ENCODE measurements around the gene THSD4.
"Not testable (repeated sequence)": the region's sequence is repeated elsewhere in the genome, so short reads cannot be mapped to it uniquely, and the experiment has no call there.

The THSD4 gene

DNA sequence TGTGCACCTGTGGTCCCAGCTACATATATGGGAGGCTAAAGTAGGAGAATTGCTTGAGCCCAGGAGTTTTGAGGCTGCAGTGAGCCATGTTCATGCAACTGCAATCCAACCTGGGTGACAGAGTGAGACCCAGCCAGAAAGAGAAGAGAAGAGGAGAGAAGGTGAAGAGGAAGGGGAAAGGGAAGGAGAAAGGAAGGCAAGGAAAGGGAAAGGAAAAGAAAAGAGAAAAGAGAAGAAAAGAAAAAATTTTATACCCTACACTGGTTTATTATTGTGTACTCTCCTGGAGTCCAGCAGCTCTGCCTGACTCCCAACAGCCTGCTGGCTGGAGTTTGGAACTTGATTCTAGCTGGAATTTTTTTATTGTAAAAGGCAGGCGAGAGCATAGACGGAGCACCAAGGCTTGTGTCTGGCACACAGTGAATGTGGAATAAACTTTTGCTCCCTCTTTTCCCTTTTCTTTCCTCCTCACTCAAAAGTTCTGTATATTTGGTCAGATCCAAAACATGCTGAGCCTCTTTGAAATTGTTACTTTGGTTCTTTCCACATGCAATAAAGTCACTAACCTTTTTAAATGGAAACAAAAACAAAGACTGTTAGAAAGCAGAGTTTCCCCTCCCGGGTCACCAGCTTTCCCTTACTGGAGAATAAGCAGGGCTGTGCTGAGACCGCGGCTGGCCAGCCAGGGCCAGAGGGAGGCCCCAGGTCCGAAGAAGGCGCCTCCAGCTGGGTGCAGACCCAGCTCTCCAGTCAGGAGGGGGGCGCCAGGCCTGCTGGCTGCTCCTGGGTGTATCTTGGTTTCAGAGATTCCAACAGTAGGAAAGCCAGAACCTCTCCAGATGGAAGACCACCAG, 9.9 kb downstream of the THSD4 start:
- DNase-seq (ENCODE audit: low read depth) = no peak

DNA sequence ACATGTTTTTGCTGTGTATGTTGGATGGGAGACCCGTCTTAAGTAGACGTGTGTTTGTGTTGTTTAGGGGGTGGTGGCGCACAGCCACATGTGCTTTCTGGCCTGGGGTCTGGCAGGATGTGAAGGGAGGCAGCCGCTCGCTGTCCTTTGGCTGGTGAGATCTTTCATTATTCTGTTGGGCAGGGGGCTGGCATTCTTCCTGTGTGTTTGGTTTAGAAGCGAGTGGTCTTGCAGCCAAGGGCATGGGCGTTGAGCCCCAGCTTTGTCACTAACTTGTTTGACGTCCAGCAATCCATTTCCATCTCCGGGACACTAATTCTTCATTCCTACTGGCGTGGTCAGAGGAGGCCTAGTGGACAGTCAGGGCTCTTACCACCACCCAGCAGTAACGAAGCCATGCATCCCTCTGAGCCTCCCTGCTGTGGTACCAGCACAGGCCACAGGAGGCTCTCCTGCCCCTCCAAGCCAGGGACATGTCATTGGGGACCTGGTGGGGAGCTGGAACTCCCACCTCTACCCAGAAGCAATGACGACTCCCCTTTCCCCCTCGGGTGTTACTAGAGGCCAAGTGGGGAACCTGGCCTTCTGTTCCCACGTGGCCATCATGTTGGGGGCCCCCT, 10.7 kb downstream of the THSD4 start:
- DNase-seq (ENCODE audit: low read depth) = no peak

DNA sequence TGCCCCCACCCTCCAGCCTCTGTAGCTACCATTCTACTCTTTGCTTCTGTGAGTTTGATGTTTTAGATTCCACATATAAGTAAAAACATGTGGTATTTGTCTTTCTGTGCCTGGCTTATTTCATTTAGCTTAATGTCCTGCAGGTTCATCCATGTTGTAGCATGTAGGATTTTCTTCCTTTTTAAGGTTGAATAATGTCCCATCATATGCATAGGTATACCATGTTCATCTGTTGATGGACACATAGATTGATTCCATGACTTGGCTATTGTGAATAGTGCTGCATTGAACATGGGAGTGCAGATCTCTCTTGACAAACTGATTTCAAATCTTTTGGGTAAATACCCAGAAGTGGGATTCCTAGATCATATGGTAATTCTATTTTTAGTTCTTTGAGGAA, 11.8 kb downstream of the THSD4 start:
- no peak for DNase-seq (ENCODE audit: low read depth)

DNA sequence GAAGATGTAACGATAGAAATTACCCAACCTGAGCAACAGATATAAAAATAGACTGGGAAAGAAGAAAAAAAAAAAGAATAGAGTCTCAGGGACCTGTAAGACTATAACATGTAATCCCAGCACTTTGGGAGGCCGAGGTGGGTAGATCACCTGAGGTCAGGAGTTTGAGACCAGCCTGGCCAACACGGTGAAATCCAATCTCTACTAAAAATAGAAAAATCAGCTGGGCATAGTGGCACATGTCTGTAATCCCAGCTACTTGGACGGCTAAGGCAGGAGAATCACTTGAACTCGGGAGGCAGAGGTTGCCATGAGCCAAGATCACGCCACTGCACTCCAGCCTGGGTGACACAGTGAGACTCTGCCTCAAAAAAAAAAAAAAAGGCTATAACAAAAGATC, 12.9 kb downstream of the THSD4 start:
- DNase-seq (ENCODE audit: low read depth) = not testable (repeated sequence)

DNA sequence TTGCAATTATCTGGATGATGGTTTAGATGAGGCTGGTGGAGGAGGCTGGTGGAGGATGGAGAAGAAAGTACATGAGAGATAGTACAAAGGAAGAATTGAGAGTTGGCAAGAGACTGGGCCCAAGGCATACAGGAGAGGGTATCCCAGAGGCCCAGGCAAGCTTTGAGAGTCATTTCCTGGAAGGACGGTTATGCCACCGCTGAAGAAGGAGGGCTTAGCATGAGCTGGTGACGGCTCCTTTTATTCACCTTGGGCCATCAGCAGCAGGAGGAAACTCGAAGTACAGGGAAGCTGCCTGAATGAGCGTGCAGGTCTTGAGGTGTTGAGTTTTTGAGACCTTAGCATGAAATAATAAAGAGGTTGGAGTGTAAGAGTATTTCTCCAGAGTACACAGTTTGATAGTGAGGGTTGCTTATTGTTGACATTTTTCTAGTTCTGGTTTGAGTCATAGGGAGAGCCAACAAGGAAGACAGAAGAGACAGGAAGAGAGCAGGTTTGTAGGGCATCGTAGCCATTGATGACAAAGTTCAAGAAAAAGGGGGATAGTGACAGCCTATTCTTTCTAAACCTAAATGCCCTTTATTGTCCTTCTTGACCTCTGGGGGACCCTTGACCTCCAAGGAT, 13.8 kb downstream of the THSD4 start:
- no peak for DNase-seq (ENCODE audit: low read depth)

DNA sequence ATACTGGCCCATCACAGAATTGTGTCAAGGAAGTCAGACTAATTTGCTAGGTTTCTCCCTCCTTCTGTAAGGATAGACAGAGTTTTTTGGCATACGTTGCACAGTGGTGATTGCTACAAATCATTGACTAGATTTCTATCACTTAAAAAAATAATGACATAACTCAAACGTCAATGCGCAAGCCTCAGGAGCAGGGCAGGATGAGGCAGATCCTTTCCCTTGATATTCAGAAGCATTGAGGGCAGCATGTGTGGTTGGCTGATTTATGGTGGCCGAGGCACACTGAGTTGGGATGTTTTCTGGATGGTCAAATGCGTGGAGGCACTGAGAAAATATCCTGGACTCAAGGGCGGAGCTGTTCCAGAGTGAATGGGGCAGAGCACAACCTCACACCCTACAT, 14.4 kb downstream of the THSD4 start:
- no peak for DNase-seq (ENCODE audit: low read depth)

DNA sequence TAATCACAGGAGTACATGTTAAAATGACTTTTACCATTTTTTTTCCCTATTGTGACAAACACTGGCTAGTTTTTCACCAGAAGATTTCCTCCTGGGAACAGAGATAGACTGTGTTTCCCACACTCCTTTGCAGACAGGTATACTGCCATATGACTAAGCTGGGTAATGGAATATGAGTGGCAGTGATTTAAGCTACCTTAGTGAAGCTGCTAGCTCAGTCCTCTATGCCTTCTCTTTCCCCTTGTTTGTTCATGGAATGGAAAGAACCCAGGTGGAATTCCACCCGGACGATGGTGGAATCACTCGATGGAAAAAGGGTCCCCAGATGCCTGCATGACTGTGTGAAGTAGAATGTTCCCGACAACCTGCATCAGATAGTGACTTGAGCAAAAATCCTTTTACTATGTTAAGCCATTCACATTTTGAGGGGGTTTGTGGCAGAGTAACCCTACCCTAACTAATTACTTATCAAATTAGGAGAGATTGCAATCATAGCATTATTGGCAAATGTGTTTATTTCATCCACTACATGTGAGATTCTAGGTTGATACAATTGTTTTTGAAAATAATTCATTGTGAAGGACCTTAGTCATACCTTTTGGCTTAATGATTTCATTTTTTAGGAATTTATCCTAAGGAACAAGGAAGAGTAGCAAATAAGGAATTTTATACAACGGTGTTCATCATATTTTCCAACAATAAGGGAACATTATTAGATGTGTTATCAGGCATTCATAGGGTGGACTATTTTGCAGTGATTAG, 16.5 kb downstream of the THSD4 start:
- no peak for DNase-seq (ENCODE audit: low read depth)

DNA sequence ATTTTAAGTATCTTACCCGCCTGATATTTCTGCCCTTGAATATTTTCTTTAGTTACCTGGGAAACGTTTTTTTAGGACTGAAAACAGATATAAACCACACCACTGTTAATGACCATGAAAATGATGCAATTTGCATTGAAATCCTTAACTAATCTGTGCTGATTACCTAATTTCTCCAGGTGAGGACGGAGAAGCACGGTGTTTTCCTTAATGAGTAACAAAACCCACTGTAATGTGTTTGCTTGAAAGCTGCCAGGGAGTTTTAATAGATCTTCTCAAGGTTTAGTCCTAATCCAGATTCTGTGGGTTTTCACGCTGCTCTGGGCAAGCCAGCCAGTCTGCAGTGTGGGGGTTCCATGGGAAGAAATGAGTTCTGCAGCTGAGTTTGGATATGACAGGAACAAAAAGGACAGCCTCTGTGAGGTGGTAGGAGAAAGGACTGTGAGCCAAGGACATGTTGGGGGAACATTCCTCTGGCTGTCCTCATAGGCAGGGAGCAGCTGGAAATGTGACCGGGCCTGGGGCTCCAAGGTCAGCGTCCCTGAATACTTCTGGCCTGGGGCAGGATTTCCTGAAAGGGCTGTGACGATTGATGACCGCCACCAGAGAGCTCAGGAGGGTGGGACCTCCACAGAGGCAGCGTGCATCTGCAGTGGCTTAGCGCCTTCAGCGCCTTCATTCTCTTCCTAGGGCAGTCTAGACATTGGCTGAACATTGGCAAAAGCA, 18.6 kb downstream of the THSD4 start:
- DNase-seq (ENCODE audit: low read depth) = no peak

DNA sequence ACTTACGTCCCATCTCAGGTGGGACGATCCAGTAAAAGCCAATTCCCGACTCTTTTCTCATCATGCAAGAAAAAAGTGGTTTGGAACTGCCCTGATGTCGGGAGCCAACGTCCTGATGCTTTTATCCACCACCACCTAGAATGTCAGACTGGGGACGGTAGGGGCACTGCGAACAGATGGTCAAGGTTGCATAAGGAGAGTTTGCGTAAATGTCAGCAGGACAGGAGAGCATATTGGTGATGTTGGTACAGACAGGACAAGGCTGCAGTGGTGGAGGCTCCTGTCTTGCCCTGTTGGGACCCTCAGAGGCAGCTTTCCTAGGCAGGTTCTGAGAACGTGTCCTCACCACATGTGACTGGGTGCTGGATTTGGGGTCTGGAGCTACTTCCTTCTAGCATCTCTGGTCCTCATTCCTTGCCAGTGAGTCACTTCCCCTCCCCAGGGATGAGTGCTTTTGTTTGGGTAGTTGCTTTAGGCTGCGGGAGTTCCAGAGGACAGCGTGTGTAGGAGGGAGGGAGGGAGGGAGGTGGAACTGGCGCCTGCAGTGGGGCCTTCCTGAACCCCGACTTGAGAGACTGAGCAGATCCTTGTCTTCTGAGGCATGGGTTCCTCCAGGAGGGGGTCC, 21.0 kb downstream of the THSD4 start:
- DNase-seq (ENCODE audit: low read depth) = peak; percentile 66

DNA sequence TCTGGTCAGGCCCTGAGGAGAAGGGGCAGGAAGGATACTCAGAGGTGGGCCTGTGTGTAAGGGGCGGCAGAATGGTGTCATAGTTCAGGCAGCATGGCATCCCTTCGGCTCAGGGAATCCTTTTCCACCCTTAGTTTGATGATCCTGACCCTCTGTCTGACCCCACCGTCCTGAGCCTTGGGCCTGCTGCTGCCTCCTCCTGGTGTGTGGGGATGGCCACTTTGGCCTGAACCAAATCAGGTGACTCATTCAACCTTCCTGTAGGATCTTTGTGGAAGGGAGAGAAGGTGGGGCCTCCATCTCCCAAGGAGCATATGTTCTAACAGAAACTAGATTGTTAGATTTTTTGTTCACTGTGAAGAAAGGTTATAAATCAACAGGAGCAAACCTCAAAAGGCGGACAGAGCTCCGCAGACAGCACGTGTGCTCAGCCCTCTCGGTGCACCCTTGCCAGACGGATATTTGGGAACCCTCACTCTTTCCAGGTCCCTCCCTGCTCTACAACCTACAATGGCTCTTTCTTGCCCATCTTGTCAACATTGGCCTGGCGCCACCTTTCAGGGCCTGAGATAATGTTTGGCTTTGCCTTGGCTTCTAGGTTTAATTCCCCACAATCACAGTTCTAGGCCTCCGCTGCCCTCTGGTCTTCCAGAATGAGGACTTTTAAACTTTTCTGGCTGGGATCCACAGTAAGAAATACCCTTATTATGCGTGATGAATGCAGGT, 21.7 kb downstream of the THSD4 start:
- no peak for DNase-seq (ENCODE audit: low read depth)

DNA sequence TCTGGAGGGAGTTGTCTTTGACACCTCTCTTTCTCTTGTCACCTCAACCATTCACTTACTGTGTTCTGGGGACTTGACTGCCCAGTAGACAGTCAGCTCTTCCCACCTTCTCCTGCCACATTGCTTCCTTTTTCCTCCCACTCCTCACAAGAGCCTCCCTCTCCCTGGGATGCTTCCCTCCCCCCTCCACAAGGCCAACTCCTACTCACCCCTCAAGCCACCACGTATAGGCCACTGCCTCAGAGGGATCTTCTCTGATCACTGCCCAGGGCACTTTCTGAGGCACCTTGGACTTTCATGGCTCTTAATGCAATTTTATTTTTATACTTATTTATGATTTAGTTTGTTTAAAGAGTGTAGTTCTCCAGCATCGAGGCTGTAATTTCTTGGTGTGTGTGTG, 23.2 kb downstream of the THSD4 start:
- no peak for DNase-seq (ENCODE audit: low read depth)

DNA sequence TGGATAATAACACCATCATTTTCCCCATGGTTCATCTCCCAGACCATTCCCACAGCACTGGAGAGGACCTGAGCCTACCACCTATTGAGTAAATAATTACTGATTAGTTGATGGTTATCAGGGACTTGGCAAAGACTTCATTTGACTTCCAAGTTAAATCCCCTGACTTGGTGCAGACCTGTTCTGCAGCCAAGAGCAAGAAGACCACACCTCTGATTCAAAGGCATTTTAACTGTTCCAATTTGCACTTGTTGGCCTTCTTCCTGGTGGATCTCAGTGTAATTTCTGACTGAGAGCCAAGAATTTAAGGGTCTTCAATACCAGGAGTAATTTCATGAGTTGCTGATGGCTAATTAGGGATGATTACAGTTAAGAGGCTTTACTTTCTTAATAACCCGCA, 24.0 kb downstream of the THSD4 start:
- DNase-seq (ENCODE audit: low read depth) = no peak

DNA sequence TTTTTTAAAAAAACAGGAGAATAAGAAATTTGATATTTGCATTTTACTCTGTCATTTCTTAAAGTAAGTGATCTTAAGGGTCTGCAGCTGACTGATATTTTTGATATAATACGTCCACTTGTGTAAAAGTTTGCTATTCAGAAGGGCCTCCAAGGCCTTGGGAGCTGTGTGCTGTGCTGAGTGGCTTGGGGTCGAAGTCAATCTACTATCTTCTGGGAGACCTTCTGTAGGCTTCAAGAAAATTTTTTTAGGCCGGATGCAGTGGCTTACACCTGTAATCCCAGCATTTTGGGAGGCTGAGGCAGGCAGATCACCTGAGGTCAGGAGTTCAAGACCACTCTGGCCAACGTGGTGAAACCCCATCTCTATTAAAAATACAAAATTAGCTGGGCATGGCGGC, 26.3 kb downstream of the THSD4 start:
- DNase-seq (ENCODE audit: low read depth) = no peak

DNA sequence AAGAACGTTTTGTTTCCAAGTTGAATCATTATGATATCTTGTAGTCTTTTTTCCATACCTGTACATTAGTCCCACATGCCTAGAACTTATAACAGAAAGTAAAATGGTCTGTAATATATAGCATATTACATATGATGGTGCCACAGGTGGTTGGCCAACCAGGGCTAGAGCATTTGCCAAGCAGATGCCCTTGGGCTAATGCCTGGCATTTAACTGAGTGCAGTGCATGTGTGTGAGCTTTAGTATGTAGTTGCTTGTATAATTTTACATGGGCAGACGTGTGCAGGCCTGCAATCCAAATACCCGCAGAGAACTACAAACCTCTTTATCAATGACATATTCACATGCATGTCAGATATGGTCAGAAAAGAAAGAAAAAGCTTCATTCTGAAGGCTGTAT, 27.5 kb downstream of the THSD4 start:
- DNase-seq (ENCODE audit: low read depth) = no peak

DNA sequence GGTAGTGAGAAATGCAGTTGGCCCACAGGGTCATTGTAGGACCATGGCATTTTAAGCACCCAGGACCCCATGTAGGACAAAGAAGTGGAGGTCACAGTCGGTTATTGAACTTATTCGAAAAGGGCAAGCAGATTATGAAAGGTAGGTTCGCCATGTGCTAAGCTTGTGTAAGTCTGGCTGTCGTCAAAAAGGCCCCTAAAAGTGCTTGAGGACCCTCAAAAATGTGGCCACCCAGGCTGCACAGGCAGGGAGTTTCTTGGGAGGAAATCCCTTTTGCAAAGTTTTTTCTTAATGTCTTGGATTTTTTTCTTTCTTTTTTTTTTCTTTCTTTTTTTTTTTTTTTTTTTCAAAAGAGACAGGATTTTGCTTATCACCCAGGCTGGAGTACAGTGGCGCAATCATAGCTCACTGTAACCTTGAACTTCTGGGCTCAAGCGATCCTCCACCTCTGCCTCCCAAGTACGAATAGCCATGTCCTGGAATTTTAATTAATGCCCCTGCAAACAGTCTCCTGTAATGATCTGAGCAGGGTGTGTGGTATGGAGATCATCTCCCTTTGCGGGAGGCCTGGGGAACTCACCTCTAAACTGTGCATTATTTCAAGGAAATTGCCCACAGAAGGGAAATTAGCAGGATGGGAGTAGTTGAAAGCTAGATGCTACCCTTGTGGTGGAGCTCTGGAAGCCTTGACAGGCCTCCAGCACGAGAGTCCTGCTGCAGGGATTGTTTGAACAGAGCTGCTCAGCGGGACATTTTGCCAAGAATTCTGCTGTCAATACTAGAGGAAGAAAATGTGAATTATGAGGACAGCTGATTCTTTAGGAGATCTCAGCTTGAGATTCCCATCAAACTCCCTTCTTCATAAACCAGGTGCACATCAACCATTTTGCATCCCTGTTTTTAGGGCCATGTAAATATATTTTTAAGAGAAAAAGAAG, 28.4 kb downstream of the THSD4 start:
- no peak for DNase-seq (ENCODE audit: low read depth)

DNA sequence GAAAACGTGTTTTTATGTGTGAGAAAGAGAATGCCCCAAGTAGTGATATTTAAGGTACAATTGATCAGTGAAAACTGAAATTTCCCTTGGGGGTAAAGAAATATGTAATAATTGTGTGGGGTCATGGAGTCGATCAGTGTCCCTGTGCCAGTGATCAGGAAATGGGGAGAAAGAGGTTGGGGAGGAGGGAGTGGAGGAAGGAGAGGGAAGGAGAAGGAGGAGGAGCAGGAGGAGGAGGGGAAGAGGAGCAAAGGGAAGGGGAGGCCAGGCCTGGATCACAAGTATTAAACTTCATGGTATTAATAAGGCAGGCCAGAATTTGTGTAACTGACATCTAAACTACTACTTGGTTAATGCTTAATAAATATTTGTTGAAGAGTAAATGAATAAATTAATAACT, 30.4 kb downstream of the THSD4 start:
- no peak for DNase-seq (ENCODE audit: low read depth)

DNA sequence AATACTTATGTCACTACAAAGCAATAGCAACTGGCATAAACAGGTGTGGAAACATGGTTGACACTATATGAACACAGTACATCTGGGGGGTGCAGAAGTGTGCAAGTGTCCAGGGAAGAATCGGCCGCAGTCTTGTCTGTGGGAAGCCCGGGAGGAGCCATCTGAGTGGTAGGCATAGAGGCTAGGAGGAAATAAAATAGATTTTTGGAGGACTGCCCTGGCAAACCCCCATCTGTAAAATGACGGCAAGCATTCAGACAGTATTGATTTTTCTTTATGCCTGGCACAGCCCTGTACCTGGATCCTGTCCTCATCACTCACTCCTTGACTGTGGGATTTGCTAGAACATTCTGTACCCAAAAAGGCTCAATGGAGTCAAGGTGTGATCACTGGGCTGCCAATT, 31.3 kb downstream of the THSD4 start:
- DNase-seq (ENCODE audit: low read depth) = no peak

DNA sequence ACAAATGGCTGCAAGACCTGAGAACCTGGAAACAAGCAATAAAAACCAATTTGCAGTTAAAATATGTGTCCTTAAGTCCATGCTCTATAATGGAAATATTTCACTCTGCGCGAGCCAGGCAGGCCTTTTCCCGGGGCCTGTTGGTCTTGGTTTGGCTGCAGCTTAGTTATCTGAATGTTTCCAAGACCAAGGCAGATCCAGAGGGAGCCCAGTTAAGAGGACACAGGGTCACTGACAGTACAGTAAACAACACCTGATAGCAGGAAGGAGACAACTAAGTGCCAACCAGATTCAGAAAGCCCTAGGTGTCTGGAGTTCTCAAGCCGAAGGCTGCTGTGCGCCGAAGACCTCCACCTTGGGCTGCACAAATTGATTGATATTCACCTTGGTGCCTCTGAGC, 32.8 kb downstream of the THSD4 start:
- DNase-seq (ENCODE audit: low read depth) = no peak
